ENCODE measurements around the gene SORBS2. TPM values are rescaled to one million over a fixed set of nuclear protein-coding genes. Genes with fewer than 3 reads are reported as not detected.
A peak's percentile ranks its signal among the peaks of the same experiment; 100 is the strongest.

SORBS2 gene
- total RNA-seq, 1 experiment from 2014 or later = 1.5 TPM

GRCh38 chr4:185638548-185639301 lies 173.3 kb downstream of the SORBS2 start:
- no peak for DNase-seq (ENCODE audit: low spot score)

GRCh38 chr4:185638093-185638492 lies 173.9 kb downstream of the SORBS2 start:
- DNase-seq (ENCODE audit: low spot score) = no peak

- no peak for DNase-seq (ENCODE audit: low spot score)
Observed at GRCh38 chr4:185637163-185637875, 174.7 kb downstream of the SORBS2 start.

DNA sequence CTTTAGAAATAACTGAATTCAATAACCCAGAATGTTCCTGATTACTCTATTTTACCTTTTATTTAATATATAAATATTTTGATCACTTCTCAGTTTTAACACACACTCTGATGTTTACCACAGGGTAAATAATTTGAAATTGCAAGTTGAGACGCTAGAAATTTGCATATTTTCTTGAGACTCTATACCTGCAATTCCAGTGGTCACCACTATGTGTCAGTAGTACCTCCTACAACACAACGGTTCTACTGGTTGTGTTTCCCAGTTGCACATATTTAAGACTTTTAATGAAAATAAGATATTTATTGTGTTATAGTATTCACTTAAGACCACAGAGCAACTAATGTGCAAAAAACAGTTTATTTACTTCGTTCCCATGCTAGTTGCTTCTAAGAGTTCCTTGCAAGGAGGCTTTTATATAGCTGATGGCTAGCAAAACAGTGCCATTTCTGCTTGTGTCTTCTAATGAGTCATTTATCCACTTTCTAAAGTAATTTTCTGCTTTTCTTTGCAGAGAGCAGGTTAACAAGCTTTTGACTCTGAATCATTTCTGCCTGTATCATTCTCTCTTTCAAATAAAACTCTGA lies 177.8 kb downstream of the SORBS2 start:
- DNase-seq (ENCODE audit: low spot score) = no peak

DNA sequence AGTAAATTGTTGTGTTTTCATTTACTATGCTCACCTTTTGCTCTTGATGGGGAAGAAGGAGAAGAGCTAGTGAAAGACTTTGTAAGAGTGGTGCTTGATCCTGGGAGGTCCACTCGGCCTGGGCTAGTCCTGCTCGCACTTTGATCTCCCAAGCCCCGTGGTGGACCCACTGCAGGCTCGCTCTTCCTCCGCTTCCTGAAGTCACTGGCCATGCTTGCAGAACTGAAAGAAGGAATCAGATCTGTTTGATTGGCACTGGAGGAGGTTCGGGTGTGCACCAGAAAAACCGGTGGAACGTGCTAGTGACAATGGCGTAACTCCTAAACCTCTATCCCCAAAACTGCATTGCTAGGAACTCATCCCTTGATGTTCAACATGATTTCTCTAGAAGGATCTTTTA lies 185.2 kb downstream of the SORBS2 start:
- DNase-seq (ENCODE audit: low spot score) = no peak

DNA sequence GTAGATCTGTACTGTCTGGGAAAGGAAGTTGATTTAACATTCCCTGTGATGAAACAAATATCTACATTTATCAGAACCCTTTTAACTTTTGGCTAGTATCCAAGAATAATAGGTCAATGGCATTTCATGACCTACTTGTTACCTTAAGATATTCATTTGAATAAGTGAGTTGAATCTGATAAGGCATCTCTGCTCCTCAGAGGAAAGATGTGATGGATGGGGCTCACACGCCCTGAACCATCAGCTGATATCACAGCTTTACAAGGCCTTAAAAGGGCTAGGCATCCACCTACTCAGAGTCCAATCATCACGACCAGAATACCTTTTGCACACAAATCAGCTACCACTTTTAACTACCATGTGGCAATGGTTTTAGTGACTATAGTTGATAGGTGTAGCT lies 186.5 kb downstream of the SORBS2 start:
- no peak for DNase-seq (ENCODE audit: low spot score)

GRCh38 chr4:185624259-185624589 lies 187.8 kb downstream of the SORBS2 start:
- DNase-seq (ENCODE audit: low spot score) = no peak

- no peak for DNase-seq (ENCODE audit: low spot score)
Observed at GRCh38 chr4:185623444-185624258, 188.3 kb downstream of the SORBS2 start.

GRCh38 chr4:185608185-185608584 lies 203.8 kb downstream of the SORBS2 start:
- no peak for DNase-seq (ENCODE audit: low spot score)

GRCh38 chr4:185602397-185602796 lies 209.6 kb downstream of the SORBS2 start:
- no peak for DNase-seq (ENCODE audit: low spot score)

GRCh38 chr4:185600801-185601434 lies 211.1 kb downstream of the SORBS2 start:
- DNase-seq (ENCODE audit: low spot score) = no peak

GRCh38 chr4:185599553-185600243 lies 212.3 kb downstream of the SORBS2 start:
- no peak for DNase-seq (ENCODE audit: low spot score)

- no peak for DNase-seq (ENCODE audit: low spot score)
Observed at GRCh38 chr4:185598846-185599552, 213.0 kb downstream of the SORBS2 start.

DNA sequence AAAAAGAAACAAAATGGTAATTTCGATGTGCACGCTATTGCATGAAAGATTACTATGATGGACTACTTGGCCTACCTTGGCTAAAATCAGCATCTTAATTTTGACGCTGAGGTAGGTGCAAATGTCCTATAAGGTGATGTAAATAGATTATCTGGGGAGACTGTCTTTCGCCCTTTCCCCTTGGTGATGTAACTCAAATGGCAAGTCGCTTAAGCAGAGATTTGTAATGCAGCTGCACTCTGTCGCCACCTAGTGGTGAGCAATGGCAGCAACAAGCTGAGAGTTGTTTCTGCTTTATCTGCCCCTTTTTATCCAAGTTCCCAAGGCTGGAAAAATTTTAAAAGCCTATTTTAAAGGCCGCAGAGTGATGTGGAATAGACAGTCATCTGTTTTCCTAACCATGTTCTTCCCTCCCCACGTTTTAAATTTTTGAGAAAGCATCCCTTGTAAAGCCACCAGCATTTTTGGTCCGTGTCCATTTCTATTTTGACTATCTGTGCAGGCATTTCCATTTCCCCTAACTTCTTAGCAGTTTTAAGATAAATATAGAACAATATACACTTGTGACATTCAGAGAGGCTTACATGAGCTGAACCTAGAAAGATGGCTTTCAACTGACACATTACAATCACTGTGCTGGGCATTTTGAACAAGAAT lies 214.3 kb downstream of the SORBS2 start:
- DNase-seq (ENCODE audit: low spot score) = peak; percentile 73

GRCh38 chr4:185592845-185593488 lies 219.0 kb downstream of the SORBS2 start:
- DNase-seq (ENCODE audit: low spot score) = no peak

DNA sequence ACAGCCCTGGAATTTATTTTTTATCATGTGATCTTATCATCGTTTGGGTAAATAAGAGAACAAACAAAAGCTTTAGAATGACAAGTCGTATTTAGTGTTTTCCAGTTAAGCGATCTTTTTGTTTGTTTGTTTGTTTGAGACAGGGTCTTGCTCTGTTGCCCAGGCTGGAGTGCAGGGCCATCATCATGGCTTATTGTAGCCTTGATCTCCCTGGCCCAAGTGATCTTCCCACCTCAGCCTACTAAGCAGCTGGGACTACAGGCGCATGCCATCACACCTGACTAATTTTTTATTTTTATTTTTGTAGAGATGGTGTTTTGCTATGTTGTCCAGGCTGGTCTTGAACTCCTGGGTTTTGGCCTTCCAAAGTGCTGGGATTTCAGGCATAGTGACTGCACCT lies 219.6 kb downstream of the SORBS2 start:
- no peak for DNase-seq (ENCODE audit: low spot score)

DNA sequence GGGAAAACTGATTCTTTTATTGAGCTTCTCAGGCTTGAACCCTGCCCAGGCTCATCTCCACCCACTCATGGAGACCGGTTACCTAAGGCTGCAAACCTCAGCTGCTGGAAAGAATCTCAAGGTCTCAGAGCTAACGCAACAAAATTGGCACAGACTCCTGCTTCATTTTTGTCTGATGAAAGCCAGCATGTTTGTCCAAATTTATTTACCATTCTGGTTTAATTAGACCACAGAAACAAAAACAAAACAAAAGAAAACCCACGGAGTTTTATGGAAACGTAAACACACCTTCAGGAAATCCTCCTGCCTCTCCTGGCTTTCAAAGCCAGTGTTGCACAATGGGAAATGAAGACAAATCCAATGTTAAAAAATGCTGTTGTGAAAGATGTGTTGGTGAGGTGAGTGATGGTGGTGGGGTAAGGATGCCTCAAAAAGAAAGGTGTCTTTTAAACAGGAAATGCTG lies 220.3 kb downstream of the SORBS2 start:
- peak; percentile 81 for DNase-seq (ENCODE audit: low spot score)

DNA sequence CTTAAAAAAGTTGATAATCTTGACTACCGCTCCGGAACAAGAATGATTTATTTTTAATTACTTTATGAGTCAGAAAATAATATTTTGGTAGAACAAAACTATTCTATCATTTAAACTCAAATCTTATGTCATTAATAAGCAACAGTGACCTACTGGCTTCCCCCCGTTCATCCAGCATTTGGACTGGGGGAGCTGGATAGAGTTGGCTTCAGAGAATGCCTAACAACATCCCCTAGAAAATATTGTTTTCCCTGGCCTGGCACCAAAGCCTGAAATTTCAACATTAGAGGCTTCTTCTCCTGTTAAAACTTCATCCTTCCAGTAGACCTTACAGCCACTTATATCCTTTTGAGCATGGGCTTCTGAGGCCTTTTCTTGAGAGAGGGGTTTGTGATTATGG lies 221.0 kb downstream of the SORBS2 start:
- no peak for DNase-seq (ENCODE audit: low spot score)
